MCF 10A (cell line): ENCODE measurements around the gene DAGLA. TPM values are rescaled to one million over a fixed set of nuclear protein-coding genes. Genes with fewer than 3 reads are reported as not detected.

ENCODE experiments used
- BruUV-seq: library from RNA; stranded (reverse); fragments of 400-500 nt; replicated peaks from 2 replicates; lab custom pipeline; 2021; lab: Mats Ljungman, UMichigan
- CTCF ChIA-PET: fragments of 300-600 bp; sonication (Branson Sonifier 250); formaldehyde crosslinking; extraction: SDS; loops from one replicate; lab custom pipeline; 2021; ENCODE audit warnings: antibody characterized with exemption, inconsistent platforms; lab: Yijun Ruan, JAX
- POLR2A ChIA-PET: fragments of 300-600, 350-650 bp; sonication (Branson Sonifier 250); formaldehyde crosslinking; extraction: SDS; loops from one replicate; lab custom pipeline; 2020; ENCODE audit warnings: antibody characterized with exemption, inconsistent platforms; lab: Yijun Ruan, JAX
- DNase-seq: peaks from one replicate; pipeline ENCODE4 v3.0.0-alpha.2; 2018; ENCODE audit not compliant: unreplicated experiment
- H3K27ac Mint-ChIP-seq: one replicate; pipeline ENCODE4 v1.8.0; 2022; ENCODE audit warnings: mild to moderate bottlenecking, low read depth, mixed read lengths; ENCODE audit not compliant: unreplicated experiment
- H3K27me3 Mint-ChIP-seq: one replicate; pipeline ENCODE4 v1.8.0; 2022; ENCODE audit warnings: mixed read lengths; ENCODE audit not compliant: insufficient read depth, unreplicated experiment
- H3K36me3 Mint-ChIP-seq: one replicate; pipeline ENCODE4 v1.8.0; 2022; ENCODE audit warnings: mild to moderate bottlenecking, moderate library complexity, mixed read lengths; ENCODE audit not compliant: insufficient read depth, unreplicated experiment
- H3K4me1 Mint-ChIP-seq: one replicate; pipeline ENCODE4 v1.8.0; 2022; ENCODE audit warnings: mixed read lengths; ENCODE audit not compliant: insufficient read depth, unreplicated experiment
- H3K4me3 Mint-ChIP-seq: one replicate; pipeline ENCODE4 v1.8.0; 2022; ENCODE audit warnings: mild to moderate bottlenecking, moderate library complexity, mixed read lengths; ENCODE audit not compliant: unreplicated experiment
- H3K9me3 Mint-ChIP-seq: one replicate; pipeline ENCODE4 v1.8.0; 2022; ENCODE audit warnings: mixed read lengths; ENCODE audit not compliant: unreplicated experiment
- CTCF ChIP-seq: fragments of 200-600 bp; IDR thresholded peaks from one replicate; pipeline ENCODE4 v1.8.0; 2022; ENCODE audit warnings: antibody characterized with exemption, mild to moderate bottlenecking; ENCODE audit not compliant: unreplicated experiment
- intact Hi-C: fragments of 100-400 bp; cut with micrococcal nuclease; formaldehyde crosslinking; loops from 2 replicates; pipeline ENCODE4 v1.14.1; 2022
- total RNA-seq: library from RNA; stranded (reverse); gene quantifications from 2 replicates; pipeline ENCODE4 v1.2.3, GENCODE V29; 2022

The DAGLA gene
- total RNA-seq, 1 experiment from 2014 or later, result 1.5 TPM

- Mint-ChIP-seq H3K27me3 (no peaks in the 10 kb centered on the region), H3K36me3 (no peaks in the 10 kb centered on the region), H3K4me1 (no peaks in the 10 kb centered on the region), H3K9me3 (no peaks in the 10 kb centered on the region), H3K4me3 (no peak overlapping the region), H3K27ac (no peak overlapping the region)
- DNase-seq, result no peak
- CTCF ChIA-PET, result interaction anchor here (0.6 to 3.5 kb wide), 5 partner anchors 9 to 31 kb away, joined by 3 to 10 read pairs (median 4); no protein-coding TSS in a partner anchor
- no TSS peak for BruUV-seq
- intact Hi-C loops, result no loop called here
- POLR2A ChIA-PET, result no interaction called here
- TF ChIP-seq CTCF, result no peak
Observed at GRCh38 chr11:61744609-61745156, 64.5 kb downstream of the DAGLA start.

GRCh38 chr11:61745781-61746441 is 65.7 kb downstream of the DAGLA start:
- intact Hi-C loops, result no loop called here
- CTCF ChIA-PET, result interaction anchor here (1.4 to 3.5 kb wide), 4 partner anchors 13 to 362 kb away, joined by 3 to 10 read pairs (median 4); no protein-coding TSS in a partner anchor
- no peak overlapping the region for H3K27ac Mint-ChIP-seq
- H3K4me1 Mint-ChIP-seq, result no peaks in the 10 kb centered on the region
- H3K36me3 Mint-ChIP-seq, result no peaks in the 10 kb centered on the region
- no peaks in the 10 kb centered on the region for H3K9me3 Mint-ChIP-seq
- DNase-seq, result no peak
- POLR2A ChIA-PET, result no interaction called here
- BruUV-seq, result no TSS peak
- no peaks in the 10 kb centered on the region for H3K27me3 Mint-ChIP-seq
- no peak overlapping the region for H3K4me3 Mint-ChIP-seq
- no peak for TF ChIP-seq CTCF

- no peaks in the 10 kb centered on the region for H3K9me3 Mint-ChIP-seq
- no peaks in the 10 kb centered on the region for H3K36me3 Mint-ChIP-seq
- H3K4me3 Mint-ChIP-seq, result no peak overlapping the region
- no peak for DNase-seq
- H3K4me1 Mint-ChIP-seq, result no peaks in the 10 kb centered on the region
- no peaks in the 10 kb centered on the region for H3K27me3 Mint-ChIP-seq
- CTCF ChIA-PET, result interaction anchor here (0.6 to 3.5 kb wide), 18 partner anchors 10 to 743 kb away, joined by 3 to 11 read pairs (median 4); no protein-coding TSS in a partner anchor
- intact Hi-C loops, result loop anchor here (1.0 kb wide), 2 partner anchors 30 to 362 kb away; no protein-coding TSS in a partner anchor
- POLR2A ChIA-PET, result no interaction called here
- no peak overlapping the region for H3K27ac Mint-ChIP-seq
- no TSS peak for BruUV-seq
- no peak for TF ChIP-seq CTCF
Observed at GRCh38 chr11:61746442-61747191, 66.4 kb downstream of the DAGLA start.
